Activated naive CD4-positive, alpha-beta T cell treated with anti-CD3 and anti-CD28 coated beads, Interleukin-2, amount 50 U/mL, for 24 hours (primary cell): ENCODE data around the gene BATF.

Source experiments
- H3K27ac Mint-ChIP-seq: one replicate; pipeline ENCODE4 v1.8.0; 2021; ENCODE audit warnings: mild to moderate bottlenecking, mixed read lengths
- H3K27me3 Mint-ChIP-seq: one replicate; pipeline ENCODE4 v1.8.0; 2021; ENCODE audit warnings: mixed read lengths
- H3K36me3 Mint-ChIP-seq: one replicate; pipeline ENCODE4 v1.8.0; 2021; ENCODE audit warnings: mixed read lengths
- H3K4me1 Mint-ChIP-seq: one replicate; pipeline ENCODE4 v1.8.0; 2021; ENCODE audit warnings: mixed read lengths
- H3K4me3 Mint-ChIP-seq: one replicate; pipeline ENCODE4 v1.8.0; 2021; ENCODE audit warnings: mild to moderate bottlenecking, mixed read lengths
- H3K9me3 Mint-ChIP-seq: one replicate; pipeline ENCODE4 v1.8.0; 2021; ENCODE audit warnings: mixed read lengths

Gene BATF

GRCh38 chr14:75579338-75579864, 57.1 kb downstream of the BATF start:
- Mint-ChIP-seq H3K36me3 (peaks cover 2% of the 10 kb centered on the region), H3K4me1 (peaks cover 13% of the 10 kb centered on the region), H3K9me3 (no peaks in the 10 kb centered on the region), H3K27me3 (no peaks in the 10 kb centered on the region), H3K27ac (peak overlapping the region; percentile 75), H3K4me3 (no peak overlapping the region)

GRCh38 chr14:75579882-75580281, 57.6 kb downstream of the BATF start:
- peaks cover 2% of the 10 kb centered on the region for H3K36me3 Mint-ChIP-seq
- H3K27ac Mint-ChIP-seq: peak overlapping the region; percentile 75
- H3K27me3 Mint-ChIP-seq: no peaks in the 10 kb centered on the region
- no peaks in the 10 kb centered on the region for H3K9me3 Mint-ChIP-seq
- no peak overlapping the region for H3K4me3 Mint-ChIP-seq
- peaks cover 13% of the 10 kb centered on the region for H3K4me1 Mint-ChIP-seq

GRCh38 chr14:75587388-75587787, 65.1 kb downstream of the BATF start:
- H3K4me1 Mint-ChIP-seq: no peaks in the 10 kb centered on the region
- H3K36me3 Mint-ChIP-seq: no peaks in the 10 kb centered on the region
- no peaks in the 10 kb centered on the region for H3K9me3 Mint-ChIP-seq
- H3K27me3 Mint-ChIP-seq: no peaks in the 10 kb centered on the region
- H3K4me3 Mint-ChIP-seq: no peak overlapping the region
- H3K27ac Mint-ChIP-seq: no peak overlapping the region

- Mint-ChIP-seq H3K27ac (no peak overlapping the region), H3K36me3 (peaks cover 3% of the 10 kb centered on the region), H3K4me1 (no peaks in the 10 kb centered on the region), H3K27me3 (no peaks in the 10 kb centered on the region), H3K9me3 (no peaks in the 10 kb centered on the region), H3K4me3 (no peak overlapping the region)
Measured at GRCh38 chr14:75589931-75590330, 67.7 kb downstream of the BATF start.

GRCh38 chr14:75591331-75591946, 69.2 kb downstream of the BATF start:
- H3K36me3 Mint-ChIP-seq: peaks cover 3% of the 10 kb centered on the region
- no peak overlapping the region for H3K27ac Mint-ChIP-seq
- no peak overlapping the region for H3K4me3 Mint-ChIP-seq
- H3K4me1 Mint-ChIP-seq: no peaks in the 10 kb centered on the region
- H3K9me3 Mint-ChIP-seq: no peaks in the 10 kb centered on the region
- no peaks in the 10 kb centered on the region for H3K27me3 Mint-ChIP-seq

GRCh38 chr14:75591987-75592575, 69.8 kb downstream of the BATF start:
- Mint-ChIP-seq H3K27ac (no peak overlapping the region), H3K4me1 (no peaks in the 10 kb centered on the region), H3K9me3 (no peaks in the 10 kb centered on the region), H3K36me3 (peaks cover 3% of the 10 kb centered on the region), H3K4me3 (no peak overlapping the region), H3K27me3 (no peaks in the 10 kb centered on the region)

GRCh38 chr14:75595226-75595625, 73.0 kb downstream of the BATF start:
- H3K27me3 Mint-ChIP-seq: no peaks in the 10 kb centered on the region

More at GRCh38 chr14:75595226-75595625, 73.0 kb downstream of the BATF start:
- H3K9me3 Mint-ChIP-seq: no peaks in the 10 kb centered on the region
- no peak overlapping the region for H3K27ac Mint-ChIP-seq
- no peak overlapping the region for H3K4me3 Mint-ChIP-seq
- H3K4me1 Mint-ChIP-seq: no peaks in the 10 kb centered on the region
- peaks cover 3% of the 10 kb centered on the region for H3K36me3 Mint-ChIP-seq
